HG03064 (cell line): ENCODE data around the gene SLC2A6.

Experiments used
- ATAC-seq: cut with Tn5 transposase; IDR thresholded peaks from one replicate; pipeline ENCODE4 v1.9.1; 2021; ENCODE audit warnings: low read depth; ENCODE audit not compliant: unreplicated experiment

The SLC2A6 gene

GRCh38 chr9:133515615-133516255, 36.8 kb upstream of the SLC2A6 start:
- no peak for ATAC-seq

- ATAC-seq, result no peak
These were observed 36.3 kb upstream of the SLC2A6 start for GRCh38 chr9:133515240-133515610.

- no peak for ATAC-seq
These were observed 35.8 kb upstream of the SLC2A6 start for GRCh38 chr9:133514460-133515239.

- ATAC-seq, result no peak
These were observed 34.6 kb upstream of the SLC2A6 start for GRCh38 chr9:133513214-133514100.

GRCh38 chr9:133512253-133513213, 33.6 kb upstream of the SLC2A6 start:
- ATAC-seq, result no peak

- no peak for ATAC-seq
These were observed 32.7 kb upstream of the SLC2A6 start for GRCh38 chr9:133511607-133512006.

GRCh38 chr9:133510926-133511505, 32.1 kb upstream of the SLC2A6 start:
- ATAC-seq, result no peak

- ATAC-seq, result no peak
These were observed 30.5 kb upstream of the SLC2A6 start for GRCh38 chr9:133509179-133510083.

GRCh38 chr9:133508046-133508445, 29.1 kb upstream of the SLC2A6 start:
- no peak for ATAC-seq

- no peak for ATAC-seq
These were observed 28.5 kb upstream of the SLC2A6 start for GRCh38 chr9:133507246-133507965.

GRCh38 chr9:133506653-133507038, 27.7 kb upstream of the SLC2A6 start:
- ATAC-seq, result no peak

GRCh38 chr9:133505901-133506652, 27.2 kb upstream of the SLC2A6 start:
- no peak for ATAC-seq

GRCh38 chr9:133505186-133505830, 26.4 kb upstream of the SLC2A6 start:
- no peak for ATAC-seq

- ATAC-seq, result no peak
These were observed 23.2 kb upstream of the SLC2A6 start for GRCh38 chr9:133502112-133502511.

- no peak for ATAC-seq
These were observed 21.0 kb upstream of the SLC2A6 start for GRCh38 chr9:133499892-133500270.

GRCh38 chr9:133499132-133499891, 20.4 kb upstream of the SLC2A6 start:
- ATAC-seq, result no peak
